NCI-H128 (cell line): ENCODE results near the gene HOXD12.

Experiments
- DNase-seq: peaks from one replicate; lab custom pipeline; 2025; ENCODE audit not compliant: unreplicated experiment; lab: John Stamatoyannopoulos, UW

The HOXD12 gene

DNA sequence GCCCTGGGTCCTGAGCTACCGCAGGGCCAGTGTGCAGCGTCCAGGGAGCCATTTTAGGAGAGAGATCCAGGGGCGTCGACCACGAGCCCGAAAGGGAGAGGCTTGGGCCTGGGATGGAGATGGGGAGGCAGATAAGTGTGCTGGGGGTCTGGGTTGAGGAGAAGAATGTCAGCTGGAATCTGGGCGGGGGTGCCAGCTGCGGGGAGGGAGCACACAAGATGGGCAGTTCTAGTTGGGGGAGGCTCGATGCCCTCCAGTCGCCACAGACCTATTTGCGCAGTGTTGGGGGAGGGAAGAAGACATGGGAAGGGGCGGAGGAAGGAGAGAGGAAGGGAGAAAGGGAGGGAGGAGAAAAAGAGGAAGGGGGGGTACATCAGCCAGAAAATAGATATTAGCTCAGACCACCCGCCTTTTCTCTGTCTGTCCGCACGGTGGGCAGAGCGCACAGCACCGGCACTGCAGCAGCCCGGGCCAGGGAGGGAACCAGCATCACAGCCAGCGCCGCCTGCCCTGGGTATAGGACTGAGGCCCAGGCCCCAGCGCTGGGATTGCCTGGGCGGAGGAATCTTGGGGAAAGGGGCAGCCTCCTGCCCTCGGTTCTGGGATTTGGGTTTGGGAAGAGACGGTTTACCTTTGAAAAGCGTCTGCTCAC is 5.6 kb downstream of the HOXD12 start:
- DNase-seq = no peak

GRCh38 chr2:176105730-176106580 is 6.4 kb downstream of the HOXD12 start:
- DNase-seq = no peak

- peak; percentile 62 for DNase-seq
Measured at GRCh38 chr2:176106581-176107539, 7.3 kb downstream of the HOXD12 start, which contains the start of gene HOXD11. HOXD11 (plus strand) TSS chr2:176107280; CDS start chr2:176107356, 76 bp downstream.

GRCh38 chr2:176107731-176108181 is 8.2 kb downstream of the HOXD12 start:
- no peak for DNase-seq

DNA sequence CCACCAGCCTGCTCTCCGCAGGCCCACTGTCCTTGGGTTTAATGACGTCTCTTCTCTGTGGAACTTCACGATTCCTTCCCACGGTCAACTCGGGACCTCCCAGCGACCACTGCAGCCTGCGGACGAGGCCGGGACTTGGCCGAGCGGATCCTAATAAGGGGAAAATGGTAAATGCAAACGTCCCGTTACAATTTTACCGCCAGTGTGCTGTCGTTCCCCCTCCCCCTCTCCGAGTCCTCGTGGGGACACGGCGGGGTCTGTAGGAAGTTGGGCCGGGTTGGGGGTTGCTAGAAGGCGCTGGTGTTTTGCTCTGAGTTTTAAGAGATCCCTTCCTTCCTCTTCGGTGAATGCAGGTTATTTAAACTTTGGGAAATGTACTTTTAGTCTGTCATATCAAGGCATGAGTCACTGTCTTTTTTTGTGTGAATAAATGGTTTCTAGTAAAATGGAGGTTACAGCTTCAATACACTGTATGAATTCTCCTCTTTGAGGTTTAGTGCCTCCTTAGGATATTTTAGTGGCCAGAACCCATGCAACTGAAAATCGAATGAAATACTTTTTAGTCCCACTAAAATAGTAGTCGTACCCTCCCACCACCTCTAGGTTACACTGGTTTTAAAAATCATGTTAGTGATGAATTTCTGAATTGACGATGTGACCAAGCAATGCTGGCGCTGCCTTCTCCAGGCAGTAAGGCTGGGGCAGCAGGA is 9.8 kb downstream of the HOXD12 start:
- no peak for DNase-seq

- no peak for DNase-seq
Measured at GRCh38 chr2:176109946-176110345, 10.4 kb downstream of the HOXD12 start.

- DNase-seq = no peak
Measured at GRCh38 chr2:176110415-176111308, 11.1 kb downstream of the HOXD12 start.

DNA sequence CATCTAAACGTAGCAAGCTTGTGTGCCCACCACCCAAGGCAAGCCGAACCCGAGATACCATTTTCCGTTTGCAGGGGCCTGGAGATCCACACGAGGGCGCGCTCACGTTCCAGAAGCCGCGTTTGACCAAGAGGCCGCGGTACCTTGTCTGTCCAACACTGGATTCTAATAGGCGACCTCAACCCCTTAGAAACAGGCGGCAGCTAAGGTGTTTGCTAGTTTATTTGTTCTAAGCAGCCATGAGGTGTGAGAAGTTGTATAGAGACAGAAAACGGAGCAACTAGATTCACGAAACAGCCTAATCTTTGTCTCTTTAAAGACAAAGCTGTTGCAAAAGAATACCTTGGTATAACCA is 11.7 kb downstream of the HOXD12 start:
- peak; percentile 71 for DNase-seq

GRCh38 chr2:176111846-176112374 is 12.3 kb downstream of the HOXD12 start:
- DNase-seq = no peak

DNA sequence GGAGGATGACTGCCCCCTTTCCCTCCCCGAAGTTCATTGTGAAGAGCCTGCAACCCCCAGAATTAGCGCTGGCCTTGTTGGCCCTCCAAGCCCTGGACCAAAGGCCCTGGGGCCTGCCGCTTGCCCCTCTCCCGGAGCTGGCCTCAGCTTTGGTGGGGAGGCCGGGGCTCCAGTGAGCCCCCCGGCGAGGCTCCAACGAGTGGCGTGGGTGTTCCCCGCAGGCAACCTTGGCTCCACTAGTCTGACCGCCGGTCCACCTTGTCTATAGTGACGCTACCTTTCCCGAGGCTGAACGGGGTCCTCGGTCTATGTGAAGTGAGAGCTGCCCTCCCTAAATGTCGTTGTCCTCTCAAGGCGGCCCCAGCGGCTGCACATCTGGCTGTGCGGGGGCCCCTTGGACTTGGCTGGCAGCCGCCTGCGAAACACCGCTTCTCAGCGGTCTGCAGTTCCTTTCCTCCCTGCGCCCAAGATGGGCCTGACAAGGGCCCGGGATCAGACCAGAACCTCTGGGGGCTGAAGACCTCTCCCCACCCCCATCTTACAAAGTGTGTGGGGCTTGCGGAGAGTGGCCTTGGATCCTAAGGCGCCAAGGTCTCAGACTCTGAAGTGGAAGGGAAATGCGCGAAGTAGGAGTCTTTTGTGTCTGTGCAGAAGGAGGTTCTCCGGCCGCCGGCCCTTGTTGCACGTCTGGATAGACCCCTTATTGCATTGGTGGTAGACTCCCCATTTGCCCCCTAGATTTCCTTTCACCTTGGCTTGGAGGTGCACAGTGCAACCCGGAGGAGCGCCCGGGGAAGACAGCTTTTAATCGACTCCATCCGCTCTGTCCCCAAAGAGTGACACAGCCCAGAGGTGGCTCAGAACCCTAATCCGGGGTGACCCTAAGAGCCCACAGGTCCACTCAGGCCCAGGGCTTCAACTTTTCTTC is 13.0 kb downstream of the HOXD12 start:
- no peak for DNase-seq

DNA sequence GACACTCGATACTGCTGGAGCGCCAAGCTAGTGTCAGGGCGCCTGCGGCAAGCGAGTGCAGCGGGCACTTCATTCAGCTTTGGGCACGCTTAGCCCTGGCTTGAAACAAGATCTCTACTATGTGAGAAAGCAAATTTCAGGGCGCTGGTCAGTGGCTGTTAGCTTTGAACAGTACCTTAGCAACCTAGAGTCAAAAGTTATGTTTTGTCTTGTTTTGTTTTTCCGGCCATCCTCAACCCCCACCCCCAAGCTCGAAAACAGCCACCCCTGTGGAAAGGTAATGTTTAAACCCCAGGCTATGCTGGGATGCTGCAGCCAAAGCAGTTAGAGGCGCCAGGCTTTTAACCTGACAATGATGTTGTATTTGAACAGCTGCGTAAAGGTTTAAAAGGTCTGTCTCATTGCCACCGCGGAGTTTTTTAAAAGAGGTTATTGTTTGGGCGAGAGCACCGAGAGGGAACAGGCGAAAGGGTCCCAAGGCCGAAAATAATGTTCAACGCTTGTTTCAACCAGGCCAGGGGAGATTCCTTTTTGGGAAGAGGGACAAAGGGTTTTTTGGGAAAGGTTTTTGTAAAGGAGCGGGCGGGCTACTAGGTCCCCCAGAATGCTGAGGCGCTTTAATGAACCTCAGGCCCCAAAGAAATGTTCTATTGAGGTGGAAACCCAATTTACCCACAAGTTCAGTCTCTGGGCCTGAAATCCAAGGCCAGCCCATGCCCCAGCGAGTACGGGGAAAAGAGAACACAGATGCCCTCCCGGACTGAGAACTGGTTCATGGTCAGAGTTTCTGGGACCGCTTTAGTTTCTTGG is 14.7 kb downstream of the HOXD12 start:
- no peak for DNase-seq

GRCh38 chr2:176114930-176115625 is 15.5 kb downstream of the HOXD12 start:
- DNase-seq = no peak

GRCh38 chr2:176115883-176116813 is 16.6 kb downstream of the HOXD12 start, which contains the start of gene HOXD10:
HOXD10 (plus strand) TSS chr2:176116778; CDS start chr2:176116834, 56 bp downstream.
- DNase-seq = no peak

GRCh38 chr2:176117162-176117822 is 17.7 kb downstream of the HOXD12 start:
- DNase-seq = no peak

- DNase-seq = no peak
Measured at GRCh38 chr2:176117823-176118371, 18.3 kb downstream of the HOXD12 start.
